Gastrocnemius medialis (tissue), 4 donors: ENCODE results near the gene AKAP7.

Source experiments
- CTCF ChIP-seq, 5 experiments: fragments of 450-650 bp in 3 of 5; fragments of 200-600 bp in 2 of 5; sonication (generic) in 2 of 5; IDR thresholded peaks in 4 of 5; conservative IDR thresholded peaks in 1 of 5; 1 replicate in 4 of 5; 2 replicates in 1 of 5; pipeline ENCODE4 v1.5.1; 2016 to 2019; ENCODE audit warnings: antibody characterized with exemption in 5 of 5, mild to moderate bottlenecking in 3 of 5, moderate library complexity in 3 of 5
- POLR2A ChIP-seq, 2 donors: fragments of 450-650 bp; IDR thresholded peaks; one replicate each; pipeline ENCODE4 v1.6.1; 2017; ENCODE audit warnings: antibody characterized with exemption in 2 of 2, mild to moderate bottlenecking in 2 of 2, moderate library complexity in 2 of 2

GRCh38 chr6:131208787-131209186 is 73.5 kb downstream of the AKAP7 start:
- no peak for TF ChIP-seq CTCF (IDR thresholded peaks at IDR 0.05 in 4 of 5, conservative IDR thresholded peaks at IDR 0.05 in 1 of 5)
- no peak for TF ChIP-seq POLR2A (IDR thresholded peaks at IDR 0.05)
